B cell (primary cell): ENCODE measurements around the gene JPH2. TPM values are rescaled to one million over a fixed set of nuclear protein-coding genes. Genes with fewer than 3 reads are reported as not detected.

Experiments
- ATAC-seq: fragments of 200-7000 bp; cut with Tn5 transposase; one replicate; pipeline ENCODE4 v1.10.0; 2021; ENCODE audit warnings: low read depth, mild to moderate bottlenecking, moderate number of reproducible peaks, moderate library complexity
- CTCF ChIA-PET: fragments of 350-600 bp; sonication (Branson Sonifier 250); formaldehyde crosslinking; loops from one replicate; lab custom pipeline; 2021; ENCODE audit warnings: antibody characterized with exemption, inconsistent platforms; lab: Charles Lee
- POLR2A ChIA-PET: fragments of 350-600 bp; sonication (Branson Sonifier 250); formaldehyde crosslinking; loops from one replicate; lab custom pipeline; 2021; ENCODE audit warnings: antibody characterized with exemption; lab: Charles Lee
- DNase-seq: peaks from one replicate; pipeline ENCODE4 v3.0.0; 2013
- H2AFZ ChIP-seq: 2 replicates; pipeline ENCODE4 v1.6.1; 2012; ENCODE audit warnings: mild to moderate bottlenecking, low read depth, low read length; ENCODE audit not compliant: insufficient read depth, poor library complexity, severe bottlenecking
- H3K27ac ChIP-seq, 2 donors: 1 replicate in 1 of 2; 2 replicates in 1 of 2; pipeline ENCODE4 v1.5.1; 2012 to 2013; ENCODE audit warnings: low read length in 2 of 2, mild to moderate bottlenecking in 2 of 2, moderate library complexity in 1 of 2
- H3K27me3 ChIP-seq, 4 experiments: fragments of 200-600 bp in 1 of 4; sonication (generic) in 1 of 4; replicated peaks in 1 of 4; 1 replicate in 2 of 4; 2 replicates in 2 of 4; pipeline versions ENCODE4 v1.6.1 to v1.7.0; 2013 to 2016; ENCODE audit warnings: low read length in 3 of 4, mild to moderate bottlenecking in 2 of 4, mixed read lengths in 1 of 4, moderate library complexity in 1 of 4; ENCODE audit not compliant: insufficient read depth in 4 of 4, control insufficient read depth in 3 of 4; ENCODE audit errors: control extremely low read depth in 1 of 4
- H3K36me3 ChIP-seq, 2 experiments: replicated peaks in 1 of 2; 1 replicate in 1 of 2; 2 replicates in 1 of 2; pipeline versions ENCODE4 v1.6.1 to v1.7.1; 2013; ENCODE audit warnings: low read length in 1 of 2; ENCODE audit not compliant: insufficient read depth in 2 of 2, control insufficient read depth in 1 of 2; ENCODE audit errors: control extremely low read depth in 1 of 2, extremely low read depth in 1 of 2
- H3K4me1 ChIP-seq, 2 donors: fragments of 200-600 bp in 1 of 2; sonication (generic) in 1 of 2; 1 replicate in 1 of 2; 2 replicates in 1 of 2; pipeline versions ENCODE4 v1.5.1 to v1.6.1; 2013 to 2017; ENCODE audit warnings: low read length in 2 of 2; ENCODE audit not compliant: control insufficient read depth in 2 of 2, insufficient read depth in 2 of 2
- H3K4me2 ChIP-seq: replicated peaks from 2 replicates; pipeline ENCODE3; 2012; ENCODE audit warnings: mild to moderate bottlenecking, low read depth, low read length; ENCODE audit not compliant: poor library complexity, severe bottlenecking
- H3K4me3 ChIP-seq, 5 experiments: fragments of 200-600 bp in 1 of 5; sonication (generic) in 1 of 5; 1 replicate in 3 of 5; 2 replicates in 2 of 5; pipeline versions ENCODE4 v1.5.1 to v1.7.0; 2011 to 2016; ENCODE audit warnings: low read length in 4 of 5, mild to moderate bottlenecking in 4 of 5, low read depth in 2 of 5, control low read depth in 1 of 5, moderate library complexity in 1 of 5; ENCODE audit not compliant: insufficient read depth in 1 of 5; ENCODE audit errors: control extremely low read depth in 1 of 5, extremely low read depth in 1 of 5
- H3K79me2 ChIP-seq: fragments of 200-600 bp; sonication (generic); one replicate; pipeline ENCODE4 v1.6.0; 2016; ENCODE audit warnings: low read length; ENCODE audit not compliant: control insufficient read depth, insufficient read depth
- H3K9ac ChIP-seq: fragments of 200-600 bp; sonication (generic); 2 replicates; pipeline ENCODE4 v1.6.1; 2017; ENCODE audit warnings: mild to moderate bottlenecking, low read length, moderate library complexity
- H3K9me3 ChIP-seq, 3 donors: one replicate each; pipeline versions ENCODE4 v1.6.1 to v1.7.1; 2013; ENCODE audit warnings: low read length in 2 of 3; ENCODE audit not compliant: control insufficient read depth in 2 of 3, insufficient read depth in 1 of 3; ENCODE audit errors: control extremely low read depth in 1 of 3
- H4K20me1 ChIP-seq: 2 replicates; pipeline ENCODE4 v1.6.0; 2012; ENCODE audit warnings: mild to moderate bottlenecking, low read length; ENCODE audit not compliant: insufficient read depth, control insufficient read depth, poor library complexity, severe bottlenecking
- H3K27ac Mint-ChIP-seq: one replicate; pipeline ENCODE4 v1.8.0; 2021; ENCODE audit warnings: mixed read lengths
- H3K27me3 Mint-ChIP-seq: one replicate; pipeline ENCODE4 v1.8.0; 2021; ENCODE audit warnings: mixed read lengths
- H3K4me1 Mint-ChIP-seq: one replicate; pipeline ENCODE4 v1.8.0; 2021; ENCODE audit warnings: mixed read lengths
- H3K4me3 Mint-ChIP-seq: one replicate; pipeline ENCODE4 v1.8.0; 2021; ENCODE audit warnings: mixed read lengths
- H3K9me3 Mint-ChIP-seq: one replicate; pipeline ENCODE4 v1.8.0; 2022; ENCODE audit warnings: mixed read lengths; ENCODE audit not compliant: insufficient read depth
- CTCF ChIP-seq: fragments of 200-600 bp; IDR thresholded peaks from one replicate; pipeline ENCODE4 v1.8.0; 2022; ENCODE audit warnings: antibody characterized with exemption, mild to moderate bottlenecking
- EZH2 ChIP-seq: IDR thresholded peaks from 2 replicates; pipeline ENCODE4 v1.6.1; 2012; ENCODE audit warnings: borderline replicate concordance, low read depth, mild to moderate bottlenecking, moderate library complexity, low read length; ENCODE audit not compliant: insufficient read depth, poor library complexity, severe bottlenecking
- WGBS: methylation state at CpG from one replicate; pipeline ENCODE4 v1.1.5; 2013; ENCODE audit warnings: missing lambda C conversion rate; ENCODE audit not compliant: insufficient coverage; 5-methylcytosine and 5-hydroxymethylcytosine counted together
- intact Hi-C: fragments of 100-400 bp; cut with micrococcal nuclease; formaldehyde crosslinking; loops from one replicate; pipeline ENCODE4 v1.10.0; 2022
- polyA plus RNA-seq: library from polyadenylated mRNA; depleted of rRNA; stranded (reverse); fragments of >200 nt; gene quantifications from 2 replicates; pipeline ENCODE4 v1.2.3, GENCODE V29; 2012
- total RNA-seq, 2 donors: library from RNA; stranded (reverse); fragments of 120-200 nt in 1 of 2; gene quantifications; 1 replicate in 1 of 2; 2 replicates in 1 of 2; pipeline versions ENCODE4 v1.2.3 to v1.2.4, GENCODE V29; 2013 to 2022

Gene JPH2
- total and polyA plus RNA-seq, 2 donors (not counting 1 experiment from before 2014, with no cell fraction given), result 0.10 TPM; not detected in 1

DNA sequence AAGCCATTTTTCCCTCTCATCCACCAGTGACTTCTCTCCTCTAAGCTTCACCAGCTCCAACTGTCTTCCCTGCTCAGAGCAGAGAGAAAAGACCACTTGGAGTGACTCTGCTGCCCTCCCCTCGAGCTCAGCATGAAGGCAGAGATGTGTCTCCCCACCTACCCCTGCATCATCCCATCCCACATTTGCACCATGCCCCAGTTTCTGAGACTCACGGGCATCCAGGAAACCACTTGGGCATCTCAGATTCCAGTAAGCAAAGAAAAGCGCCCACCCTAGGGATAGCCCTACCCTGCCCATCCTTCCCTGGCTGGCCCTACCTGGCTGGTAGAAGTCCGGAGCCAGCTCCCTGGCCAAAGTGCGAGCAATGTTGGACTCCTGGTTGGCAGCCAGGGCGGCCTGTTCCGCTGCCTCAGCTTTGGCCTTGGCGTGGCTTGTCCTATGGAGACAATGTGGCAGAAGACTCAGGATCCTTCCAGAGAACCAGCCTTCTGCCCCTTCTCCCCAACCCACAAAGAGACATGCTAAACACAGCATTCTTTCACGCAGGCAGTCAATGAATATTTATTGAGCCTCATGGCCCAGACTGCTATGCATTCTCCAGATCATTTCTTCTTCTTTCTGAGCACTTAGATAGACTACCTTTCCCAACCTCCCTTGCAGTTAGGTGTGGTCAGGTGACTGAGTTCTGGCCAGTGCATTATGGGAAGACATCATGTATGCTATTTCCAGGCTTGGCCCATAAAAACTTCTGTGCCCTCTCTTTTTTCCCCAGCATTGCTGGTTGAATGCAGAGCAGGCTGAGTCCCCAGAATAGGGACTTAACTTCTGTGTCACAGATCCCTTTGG, 68.6 kb downstream of the JPH2 start:
- WGBS, result 89% methylated on average over 9 of the region's 9 CpGs
- intact Hi-C loops, result loop anchor here (5.0 kb wide), 1 partner anchor 749 kb away; no protein-coding TSS in a partner anchor
- Histone ChIP-seq H3K4me1 (no peaks in the 10 kb centered on the region), H3K36me3 (no peaks in the 10 kb centered on the region), H3K9ac (no peak overlapping the region), H3K27ac (no peak overlapping the region), H3K79me2 (no peaks in the 10 kb centered on the region), H3K9me3 (no peaks in the 10 kb centered on the region), H3K4me3 (no peak overlapping the region), H3K27me3 (peaks cover 0 to 20% (median 5%) of the 10 kb centered on the region in 4 experiments), H2AFZ (no peak overlapping the region), H3K4me2 (no peak overlapping the region), H4K20me1 (no peaks in the 10 kb centered on the region)
- no peak overlapping the region for H3K27ac Mint-ChIP-seq
- H3K27me3 Mint-ChIP-seq, result peaks cover 51% of the 10 kb centered on the region
- ATAC-seq (no peak), DNase-seq (no peak)
- TF ChIP-seq CTCF (no peak), EZH2 (no peak)
- H3K9me3 Mint-ChIP-seq, result no peaks in the 10 kb centered on the region
- CTCF ChIA-PET, result interaction anchor here (1.1 to 7.8 kb wide), 6 partner anchors 13 to 367 kb away, joined by 3 to 78 read pairs (median 8); partner anchors contain the start of gene FITM2
- no peak overlapping the region for H3K4me3 Mint-ChIP-seq
- peaks cover 3% of the 10 kb centered on the region for H3K4me1 Mint-ChIP-seq
- POLR2A ChIA-PET, result no interaction called here
